SK-N-SH (cell line): ENCODE measurements around the gene BSPRY. TPM values are rescaled to one million over a fixed set of nuclear protein-coding genes. Genes with fewer than 3 reads are reported as not detected.

Source experiments
- CTCF ChIA-PET: fragments of 300-600, 350-600 bp; formaldehyde crosslinking; extraction: SDS; loops from one replicate; lab custom pipeline; 2021; lab: Yijun Ruan, JAX
- POLR2A ChIA-PET: fragments of 350-600 bp; sonication (Branson Sonifier 250); formaldehyde crosslinking; extraction: SDS; loops from one replicate; lab custom pipeline; 2020; ENCODE audit warnings: antibody characterized with exemption, inconsistent platforms; lab: Yijun Ruan, JAX
- DNase-seq: peaks from one replicate; pipeline ENCODE4 v3.0.0; 2012
- H2AFZ ChIP-seq: fragments of 200-600 bp; sonication (generic); 2 replicates; pipeline ENCODE4 v1.8.1; 2016; ENCODE audit warnings: antibody characterized with exemption, mild to moderate bottlenecking, low read depth
- H3F3A ChIP-seq: fragments of 200-600 bp; sonication (generic); replicated peaks from 2 replicates; pipeline ENCODE3; 2016; ENCODE audit warnings: antibody characterized with exemption, mild to moderate bottlenecking; ENCODE audit not compliant: insufficient read depth
- H3K27ac ChIP-seq, 2 experiments: fragments of 200-500 bp in 1 of 2; fragments of 200-600 bp in 1 of 2; sonication (Bioruptor generic) in 1 of 2; sonication (generic), shearing (Covaris generic) in 1 of 2; 2 replicates each; pipeline versions ENCODE4 v1.5.1 to v1.6.1; 2014 to 2016; ENCODE audit warnings: low read depth in 2 of 2, inconsistent platforms in 1 of 2, low read length in 1 of 2, mild to moderate bottlenecking in 1 of 2, mixed read lengths in 1 of 2
- H3K27me3 ChIP-seq: fragments of 200-600 bp; sonication (generic), shearing (Covaris generic); 2 replicates; pipeline ENCODE4 v1.6.1; 2016; ENCODE audit warnings: mixed run types; ENCODE audit not compliant: insufficient read depth
- H3K36me3 ChIP-seq, 2 experiments: fragments of 200-500 bp in 1 of 2; fragments of 200-600 bp in 1 of 2; sonication (Bioruptor generic) in 1 of 2; sonication (generic) in 1 of 2; replicated peaks in 1 of 2; 2 replicates each; pipeline versions ENCODE3 to v1.5.1; 2014 to 2016; ENCODE audit warnings: low read length in 1 of 2, mild to moderate bottlenecking in 1 of 2; ENCODE audit not compliant: insufficient read depth in 2 of 2, control insufficient read depth in 1 of 2
- H3K4me1 ChIP-seq, 2 experiments: fragments of 200-500 bp in 1 of 2; fragments of 200-600 bp in 1 of 2; sonication (Bioruptor generic) in 1 of 2; sonication (generic), shearing (Covaris generic) in 1 of 2; 2 replicates each; pipeline versions ENCODE4 v1.5.1 to v1.6.1; 2014 to 2016; ENCODE audit warnings: low read depth in 1 of 2, low read length in 1 of 2, mixed run types in 1 of 2; ENCODE audit not compliant: insufficient read depth in 2 of 2, control insufficient read depth in 1 of 2
- H3K4me2 ChIP-seq: fragments of 200-600 bp; sonication (generic), shearing (Covaris generic); 2 replicates; pipeline ENCODE4 v1.6.1; 2017; ENCODE audit warnings: mixed run types
- H3K4me3 ChIP-seq, 2 experiments: fragments of 200-500 bp in 1 of 2; fragments of 200-600 bp in 1 of 2; sonication (Bioruptor generic) in 1 of 2; sonication (generic), shearing (Covaris generic) in 1 of 2; 2 replicates each; pipeline versions ENCODE4 v1.5.1 to v1.8.1; 2014 to 2016; ENCODE audit warnings: low read depth in 2 of 2, inconsistent platforms in 1 of 2, low read length in 1 of 2, mild to moderate bottlenecking in 1 of 2, mixed read lengths in 1 of 2, moderate library complexity in 1 of 2
- H3K79me2 ChIP-seq: fragments of 200-600 bp; sonication (generic); 2 replicates; pipeline ENCODE4 v1.8.1; 2017; ENCODE audit warnings: mild to moderate bottlenecking; ENCODE audit not compliant: insufficient read depth
- H3K9ac ChIP-seq: fragments of 200-600 bp; sonication (generic); 2 replicates; pipeline ENCODE4 v1.6.1; 2017; ENCODE audit warnings: mixed run types
- H3K9me2 ChIP-seq: fragments of 200-600 bp; sonication (generic); 2 replicates; pipeline ENCODE4 v1.6.1; 2017; ENCODE audit warnings: mixed run types
- H3K9me3 ChIP-seq: fragments of 200-600 bp; sonication (generic); 2 replicates; pipeline ENCODE4 v1.6.1; 2017; ENCODE audit warnings: mixed run types, mild to moderate bottlenecking, moderate library complexity
- H4K20me1 ChIP-seq: fragments of 200-600 bp; sonication (generic); 2 replicates; pipeline ENCODE4 v1.6.1; 2017; ENCODE audit warnings: mild to moderate bottlenecking, mixed run types; ENCODE audit not compliant: insufficient read depth
- CHD2 ChIP-seq: fragments of 150-350 bp; IDR thresholded peaks from 2 replicates; pipeline ENCODE4 v1.6.1; 2018; ENCODE audit warnings: low read length; ENCODE audit not compliant: partially characterized antibody
- FOXJ3 ChIP-seq: sonication (generic); formaldehyde crosslinking; IDR thresholded peaks from 2 replicates; pipeline ENCODE4 v1.5.1; 2020; ENCODE audit warnings: mild to moderate bottlenecking, missing genetic modification reagents
- FOXM1 ChIP-seq: IDR thresholded peaks from 2 replicates; pipeline ENCODE4 v1.4.0; 2012; ENCODE audit warnings: low read depth, mild to moderate bottlenecking
- GATA2 ChIP-seq: sonication (generic); formaldehyde crosslinking; IDR thresholded peaks from 2 replicates; pipeline ENCODE4 v1.5.0; 2020; ENCODE audit warnings: mild to moderate bottlenecking, missing genetic modification reagents
- JUND ChIP-seq: IDR thresholded peaks from 2 replicates; pipeline ENCODE4 v1.4.0; 2012
- MXI1 ChIP-seq: IDR thresholded peaks from 2 replicates; pipeline ENCODE4 v1.6.1; 2012; ENCODE audit warnings: mild to moderate bottlenecking, low read depth, low read length, improper control_type of control experiment
- NFIC ChIP-seq: IDR thresholded peaks from 2 replicates; pipeline ENCODE4 v1.4.0; 2012; ENCODE audit warnings: borderline replicate concordance
- POLR2AphosphoS5 ChIP-seq: IDR thresholded peaks from 2 replicates; pipeline ENCODE4 v1.6.1; 2012; ENCODE audit warnings: low read depth, low read length
- RCOR1 ChIP-seq: fragments of 150-350 bp; IDR thresholded peaks from 2 replicates; pipeline ENCODE4 v1.6.1; 2017; ENCODE audit warnings: antibody characterized with exemption, low read length
- RXRA ChIP-seq: IDR thresholded peaks from 2 replicates; pipeline ENCODE4 v1.4.0; 2012; ENCODE audit warnings: low read depth, mild to moderate bottlenecking, borderline replicate concordance
- SIN3A ChIP-seq: IDR thresholded peaks from 2 replicates; pipeline ENCODE4 v1.6.1; 2012; ENCODE audit warnings: low read depth, mild to moderate bottlenecking, low read length, moderate library complexity, borderline replicate concordance
- TAF1 ChIP-seq: IDR thresholded peaks from 2 replicates; pipeline ENCODE4 v1.6.1; 2012; ENCODE audit warnings: low read depth, mild to moderate bottlenecking, low read length, moderate library complexity, borderline replicate concordance
- YY1 ChIP-seq: IDR thresholded peaks from 2 replicates; pipeline ENCODE4 v1.4.0; 2012; ENCODE audit warnings: low read depth, mild to moderate bottlenecking
- WGBS: methylation state at CpG from one replicate; pipeline ENCODE4 v1.1.6; 2017; ENCODE audit warnings: low lambda C conversion rate; 5-methylcytosine and 5-hydroxymethylcytosine counted together
- polyA plus RNA-seq, 3 experiments: library from polyadenylated mRNA; depleted of rRNA; stranded (reverse); fragments of >200 nt; gene quantifications; 2 replicates each; pipeline ENCODE4 v1.2.3, GENCODE V29; 2012
- TF ChIP-seq, protein P1 (sequence below): IDR thresholded peaks from 2 replicates; pipeline ENCODE4 v1.4.0; 2012; ENCODE audit warnings: low read depth, borderline replicate concordance
- TF ChIP-seq, protein P2 (sequence below): IDR thresholded peaks from 2 replicates; pipeline ENCODE4 v1.4.0; 2012; ENCODE audit warnings: low read depth
- TF ChIP-seq, protein P3 (sequence below): fragments of 150-350 bp; IDR thresholded peaks from 2 replicates; pipeline ENCODE4 v1.6.1; 2017; ENCODE audit warnings: antibody characterized with exemption, low read length, low read depth, borderline replicate concordance
- TF ChIP-seq, protein P4 (sequence below): IDR thresholded peaks from 2 replicates; pipeline ENCODE4 v1.6.1; 2012; ENCODE audit warnings: mild to moderate bottlenecking, low read depth, low read length, moderate library complexity
- TF ChIP-seq, protein P5 (sequence below): IDR thresholded peaks from 2 replicates; pipeline ENCODE4 v1.4.0; 2012; ENCODE audit warnings: low read depth, borderline replicate concordance

Gene BSPRY
- polyA plus RNA-seq (2012; rRNA removed) = 0.03 TPM in 1 of 2 replicates, not detected in the other
- polyA plus RNA-seq (2012; cell fraction: cytosol; rRNA removed) = 0.01 TPM in 1 of 2 replicates, not detected in the other
- 0.02 and 0.05 TPM in 2 replicates for polyA plus RNA-seq (2012; cell fraction: nucleus; rRNA removed)

DNA sequence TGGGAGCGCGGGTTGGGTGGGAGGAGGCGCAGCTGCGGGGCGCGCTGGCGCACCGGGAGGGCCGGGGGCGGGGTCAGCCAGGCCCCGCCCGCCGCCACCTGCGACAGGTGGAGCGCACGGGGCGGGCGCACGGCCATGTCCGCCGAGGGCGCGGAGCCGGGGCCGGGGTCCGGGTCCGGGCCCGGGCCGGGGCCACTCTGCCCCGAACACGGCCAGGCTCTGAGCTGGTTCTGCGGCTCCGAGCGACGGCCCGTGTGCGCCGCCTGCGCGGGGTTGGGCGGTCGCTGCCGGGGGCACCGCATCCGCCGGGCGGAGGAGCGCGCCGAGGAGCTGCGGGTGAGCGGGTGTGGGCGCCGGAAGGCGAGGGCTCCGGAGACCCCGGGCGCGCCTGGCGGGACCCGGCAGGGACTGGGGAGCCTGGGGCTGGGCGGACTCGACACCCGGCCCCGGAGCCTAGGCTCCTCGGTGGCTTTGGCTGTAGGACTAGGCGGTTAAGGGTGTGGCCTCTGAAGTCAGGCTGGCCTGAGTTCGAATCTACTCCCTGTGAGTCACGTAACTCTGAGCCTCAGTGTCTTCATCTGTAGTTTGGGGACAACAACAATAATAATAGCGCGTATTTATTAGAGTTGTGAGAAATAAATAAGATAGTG, at the start of gene BSPRY:
Gene BSPRY, plus strand, starts transcription at position 97 of the 650 bp plus-strand sequence. Its CDS starts 39 bp downstream, at position 136.
- TF ChIP-seq RCOR1 (no peak), TAF1 (no peak), FOXM1 (no peak), SIN3A (no peak), FOXJ3 (CRISPR knock-in tag) (no peak), POLR2AphosphoS5 (no peak), YY1 (no peak), GATA2 (CRISPR knock-in tag) (no peak), NFIC (no peak), CHD2 (no peak), MXI1 (no peak), RXRA (no peak), JUND (no peak)
- TF ChIP-seq, protein P1, sequence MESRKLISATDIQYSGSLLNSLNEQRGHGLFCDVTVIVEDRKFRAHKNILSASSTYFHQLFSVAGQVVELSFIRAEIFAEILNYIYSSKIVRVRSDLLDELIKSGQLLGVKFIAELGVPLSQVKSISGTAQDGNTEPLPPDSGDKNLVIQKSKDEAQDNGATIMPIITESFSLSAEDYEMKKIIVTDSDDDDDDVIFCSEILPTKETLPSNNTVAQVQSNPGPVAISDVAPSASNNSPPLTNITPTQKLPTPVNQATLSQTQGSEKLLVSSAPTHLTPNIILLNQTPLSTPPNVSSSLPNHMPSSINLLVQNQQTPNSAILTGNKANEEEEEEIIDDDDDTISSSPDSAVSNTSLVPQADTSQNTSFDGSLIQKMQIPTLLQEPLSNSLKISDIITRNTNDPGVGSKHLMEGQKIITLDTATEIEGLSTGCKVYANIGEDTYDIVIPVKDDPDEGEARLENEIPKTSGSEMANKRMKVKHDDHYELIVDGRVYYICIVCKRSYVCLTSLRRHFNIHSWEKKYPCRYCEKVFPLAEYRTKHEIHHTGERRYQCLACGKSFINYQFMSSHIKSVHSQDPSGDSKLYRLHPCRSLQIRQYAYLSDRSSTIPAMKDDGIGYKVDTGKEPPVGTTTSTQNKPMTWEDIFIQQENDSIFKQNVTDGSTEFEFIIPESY = no peak
- TF ChIP-seq, protein P2, sequence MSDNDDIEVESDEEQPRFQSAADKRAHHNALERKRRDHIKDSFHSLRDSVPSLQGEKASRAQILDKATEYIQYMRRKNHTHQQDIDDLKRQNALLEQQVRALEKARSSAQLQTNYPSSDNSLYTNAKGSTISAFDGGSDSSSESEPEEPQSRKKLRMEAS = no peak
- TF ChIP-seq, protein P3, sequence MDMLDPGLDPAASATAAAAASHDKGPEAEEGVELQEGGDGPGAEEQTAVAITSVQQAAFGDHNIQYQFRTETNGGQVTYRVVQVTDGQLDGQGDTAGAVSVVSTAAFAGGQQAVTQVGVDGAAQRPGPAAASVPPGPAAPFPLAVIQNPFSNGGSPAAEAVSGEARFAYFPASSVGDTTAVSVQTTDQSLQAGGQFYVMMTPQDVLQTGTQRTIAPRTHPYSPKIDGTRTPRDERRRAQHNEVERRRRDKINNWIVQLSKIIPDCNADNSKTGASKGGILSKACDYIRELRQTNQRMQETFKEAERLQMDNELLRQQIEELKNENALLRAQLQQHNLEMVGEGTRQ = no peak
- TF ChIP-seq, protein P4, sequence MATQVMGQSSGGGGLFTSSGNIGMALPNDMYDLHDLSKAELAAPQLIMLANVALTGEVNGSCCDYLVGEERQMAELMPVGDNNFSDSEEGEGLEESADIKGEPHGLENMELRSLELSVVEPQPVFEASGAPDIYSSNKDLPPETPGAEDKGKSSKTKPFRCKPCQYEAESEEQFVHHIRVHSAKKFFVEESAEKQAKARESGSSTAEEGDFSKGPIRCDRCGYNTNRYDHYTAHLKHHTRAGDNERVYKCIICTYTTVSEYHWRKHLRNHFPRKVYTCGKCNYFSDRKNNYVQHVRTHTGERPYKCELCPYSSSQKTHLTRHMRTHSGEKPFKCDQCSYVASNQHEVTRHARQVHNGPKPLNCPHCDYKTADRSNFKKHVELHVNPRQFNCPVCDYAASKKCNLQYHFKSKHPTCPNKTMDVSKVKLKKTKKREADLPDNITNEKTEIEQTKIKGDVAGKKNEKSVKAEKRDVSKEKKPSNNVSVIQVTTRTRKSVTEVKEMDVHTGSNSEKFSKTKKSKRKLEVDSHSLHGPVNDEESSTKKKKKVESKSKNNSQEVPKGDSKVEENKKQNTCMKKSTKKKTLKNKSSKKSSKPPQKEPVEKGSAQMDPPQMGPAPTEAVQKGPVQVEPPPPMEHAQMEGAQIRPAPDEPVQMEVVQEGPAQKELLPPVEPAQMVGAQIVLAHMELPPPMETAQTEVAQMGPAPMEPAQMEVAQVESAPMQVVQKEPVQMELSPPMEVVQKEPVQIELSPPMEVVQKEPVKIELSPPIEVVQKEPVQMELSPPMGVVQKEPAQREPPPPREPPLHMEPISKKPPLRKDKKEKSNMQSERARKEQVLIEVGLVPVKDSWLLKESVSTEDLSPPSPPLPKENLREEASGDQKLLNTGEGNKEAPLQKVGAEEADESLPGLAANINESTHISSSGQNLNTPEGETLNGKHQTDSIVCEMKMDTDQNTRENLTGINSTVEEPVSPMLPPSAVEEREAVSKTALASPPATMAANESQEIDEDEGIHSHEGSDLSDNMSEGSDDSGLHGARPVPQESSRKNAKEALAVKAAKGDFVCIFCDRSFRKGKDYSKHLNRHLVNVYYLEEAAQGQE = no peak
- TF ChIP-seq, protein P5, sequence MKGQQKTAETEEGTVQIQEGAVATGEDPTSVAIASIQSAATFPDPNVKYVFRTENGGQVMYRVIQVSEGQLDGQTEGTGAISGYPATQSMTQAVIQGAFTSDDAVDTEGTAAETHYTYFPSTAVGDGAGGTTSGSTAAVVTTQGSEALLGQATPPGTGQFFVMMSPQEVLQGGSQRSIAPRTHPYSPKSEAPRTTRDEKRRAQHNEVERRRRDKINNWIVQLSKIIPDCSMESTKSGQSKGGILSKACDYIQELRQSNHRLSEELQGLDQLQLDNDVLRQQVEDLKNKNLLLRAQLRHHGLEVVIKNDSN = no peak
- WGBS = 19% methylated on average over 19 of the region's 71 CpGs
- no peaks in the 10 kb centered on the region for H4K20me1 ChIP-seq
- H3K27me3 ChIP-seq = peaks cover 28% of the 10 kb centered on the region
- H3K9me2 ChIP-seq = no peaks in the 10 kb centered on the region
- no peak within 1 kb of the TSS for H2AFZ ChIP-seq
- peak within 1 kb of the TSS; percentile 55; the same call in 1 of the 2 replicates for H3K4me2 ChIP-seq
- H3K9ac ChIP-seq = no peak within 1 kb of the TSS
- no peaks in the 10 kb centered on the region for H3K9me3 ChIP-seq
- H3F3A ChIP-seq = no peaks in the 10 kb centered on the region
- no peak within 1 kb of the TSS for H3K27ac ChIP-seq
- H3K79me2 ChIP-seq = no peaks in the 10 kb centered on the region
- peaks cover 0 to 13% of the 10 kb centered on the region in 2 experiments; a peak in 1 of 4 replicates for H3K4me1 ChIP-seq
- peak within 1 kb of the TSS in 1 of 2 experiments; percentile 51; a peak in 2 of 4 replicates for H3K4me3 ChIP-seq
- POLR2A ChIA-PET = interaction anchor here (0.6 to 3.8 kb wide), 3 partner anchors 9 to 135 kb away, joined by 3 to 21 read pairs (median 5); partner anchors contain the start of genes CDC26, PRPF4 and WDR31
- peak; percentile 84 for DNase-seq
- no peaks in the 10 kb centered on the region for H3K36me3 ChIP-seq
- CTCF ChIA-PET = interaction anchor here (1.1 to 2.1 kb wide), 6 partner anchors 9 to 76 kb away, joined by 3 to 6 read pairs (median 4); partner anchors contain the start of gene ALAD
